Endothelial cell (in vitro differentiated cells): ENCODE measurements around the gene CDH20. TPM values are rescaled to one million over a fixed set of nuclear protein-coding genes. Genes with fewer than 3 reads are reported as not detected.

Experiments
- DNase-seq: peaks from one replicate; pipeline ENCODE4 v3.0.0; 2021; ENCODE audit warnings: low spot score
- H3K27ac Mint-ChIP-seq: one replicate; pipeline ENCODE4 v1.8.0; 2021; ENCODE audit warnings: mixed read lengths, inconsistent platforms; ENCODE audit not compliant: unreplicated experiment
- H3K27me3 Mint-ChIP-seq: one replicate; pipeline ENCODE4 v1.8.0; 2021; ENCODE audit warnings: mild to moderate bottlenecking, moderate library complexity, mixed read lengths, inconsistent platforms; ENCODE audit not compliant: unreplicated experiment
- H3K36me3 Mint-ChIP-seq: one replicate; pipeline ENCODE4 v1.8.0; 2021; ENCODE audit warnings: mild to moderate bottlenecking, low read depth, mixed read lengths, inconsistent platforms; ENCODE audit not compliant: unreplicated experiment
- H3K4me1 Mint-ChIP-seq: one replicate; pipeline ENCODE4 v1.8.0; 2021; ENCODE audit warnings: mild to moderate bottlenecking, mixed read lengths, inconsistent platforms; ENCODE audit not compliant: unreplicated experiment
- H3K4me3 Mint-ChIP-seq: one replicate; pipeline ENCODE4 v1.8.0; 2021; ENCODE audit warnings: mild to moderate bottlenecking, mixed read lengths, inconsistent platforms; ENCODE audit not compliant: unreplicated experiment
- H3K9me3 Mint-ChIP-seq: one replicate; pipeline ENCODE4 v1.8.0; 2021; ENCODE audit warnings: mixed read lengths, inconsistent platforms; ENCODE audit not compliant: unreplicated experiment
- CTCF ChIP-seq: fragments of 200-600 bp; sonication (generic); IDR thresholded peaks from one replicate; pipeline ENCODE4 v1.5.0; 2021; ENCODE audit warnings: antibody characterized with exemption; ENCODE audit not compliant: unreplicated experiment
- total RNA-seq: library from RNA; stranded (reverse); fragmentation: NEBNext Ultra II Directional; extraction: Animal tissue kit (Norgen Biotek cat#: 25700); gene quantifications from one replicate; pipeline ENCODE4 v1.2.1, GENCODE V29; 2021; ENCODE audit not compliant: unreplicated experiment

CDH20 gene
- total RNA-seq, 1 donor from 2014 or later: not detected

DNA sequence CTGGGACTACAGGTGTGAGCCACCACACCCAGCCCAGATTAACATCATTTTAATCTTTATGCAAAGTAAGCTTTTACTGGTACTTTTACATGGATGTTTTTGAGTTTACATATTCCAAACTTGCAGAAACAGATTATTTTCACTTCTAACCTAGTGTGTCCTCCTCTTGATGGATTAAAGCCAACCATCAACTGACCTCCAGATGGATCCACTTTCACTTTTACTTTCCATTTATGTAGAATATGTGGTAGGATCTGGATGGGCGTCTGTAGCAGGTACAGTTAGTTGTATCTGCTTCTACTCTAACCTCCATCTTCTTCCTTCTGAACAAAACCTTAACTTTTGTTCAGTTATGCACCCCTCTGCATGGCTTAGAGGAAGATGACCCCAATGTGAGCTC lies 264.1 kb downstream of the CDH20 start:
- Mint-ChIP-seq H3K4me3 (no peak overlapping the region), H3K27ac (no peak overlapping the region), H3K4me1 (peaks cover 2% of the 10 kb centered on the region), H3K36me3 (no peaks in the 10 kb centered on the region), H3K27me3 (peaks cover 4% of the 10 kb centered on the region), H3K9me3 (no peaks in the 10 kb centered on the region)
- TF ChIP-seq CTCF: no peak
- DNase-seq: no peak

- no peaks in the 10 kb centered on the region for H3K27me3 Mint-ChIP-seq
- H3K27ac Mint-ChIP-seq: no peak overlapping the region
- H3K9me3 Mint-ChIP-seq: no peaks in the 10 kb centered on the region
- H3K4me1 Mint-ChIP-seq: peaks cover 22% of the 10 kb centered on the region
- no peak for TF ChIP-seq CTCF
- DNase-seq: no peak
- H3K36me3 Mint-ChIP-seq: no peaks in the 10 kb centered on the region
- no peak overlapping the region for H3K4me3 Mint-ChIP-seq
Observed at GRCh38 chr18:61600422-61600821, 267.2 kb downstream of the CDH20 start.

- Mint-ChIP-seq H3K4me1 (peaks cover 40% of the 10 kb centered on the region), H3K27me3 (no peaks in the 10 kb centered on the region), H3K36me3 (no peaks in the 10 kb centered on the region), H3K27ac (peak overlapping the region; percentile 3), H3K4me3 (no peak overlapping the region), H3K9me3 (no peaks in the 10 kb centered on the region)
- DNase-seq: no peak
- TF ChIP-seq CTCF: no peak
Observed at GRCh38 chr18:61602836-61603235, 269.6 kb downstream of the CDH20 start.
